ENCODE data around the gene MAGEA2B.
"Not testable (repeated sequence)": the region's sequence is repeated elsewhere in the genome, so short reads cannot be mapped to it uniquely, and the experiment has no call there.

MAGEA2B gene

DNA sequence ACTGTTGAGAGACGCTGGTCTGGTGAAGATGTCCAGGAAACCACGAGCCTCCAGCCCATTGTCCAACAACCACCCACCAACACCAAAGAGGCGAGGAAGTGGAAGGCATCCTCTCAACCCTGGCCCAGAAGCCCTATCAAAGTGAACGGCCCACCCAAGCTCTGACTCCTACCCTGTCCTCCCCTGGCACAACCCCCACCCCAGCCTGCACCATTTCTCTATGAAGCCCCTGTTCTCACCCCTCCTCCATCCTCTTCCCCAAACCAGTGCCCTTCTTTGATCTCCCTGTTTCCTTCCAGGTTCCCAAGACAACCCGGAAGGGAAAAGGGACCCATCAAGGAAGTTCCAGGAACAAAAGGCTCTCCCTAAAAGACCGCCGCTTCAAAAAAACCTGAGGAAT, 45.1 kb downstream of the MAGEA2B start:
- not testable (repeated sequence) for DNase-seq

DNA sequence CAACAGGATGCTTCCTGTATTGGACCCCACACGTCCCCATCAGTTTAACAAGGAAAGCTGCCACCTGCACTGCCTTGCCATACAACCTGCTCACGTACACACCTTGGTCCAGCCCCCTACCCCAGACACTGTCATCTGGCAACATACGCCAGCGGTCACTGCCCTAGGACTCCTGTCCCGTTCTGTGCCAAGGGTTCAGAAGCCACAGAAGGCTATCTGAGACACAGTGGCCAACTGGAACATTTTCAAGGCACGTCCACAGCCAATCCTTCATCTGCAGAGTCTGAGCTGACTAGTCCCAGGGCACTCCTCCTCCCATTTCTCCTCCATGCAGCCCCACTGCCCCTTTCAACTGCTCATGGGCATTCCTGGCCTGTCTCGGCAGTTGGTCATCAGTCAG, 47.2 kb downstream of the MAGEA2B start:
- not testable (repeated sequence) for DNase-seq

DNA sequence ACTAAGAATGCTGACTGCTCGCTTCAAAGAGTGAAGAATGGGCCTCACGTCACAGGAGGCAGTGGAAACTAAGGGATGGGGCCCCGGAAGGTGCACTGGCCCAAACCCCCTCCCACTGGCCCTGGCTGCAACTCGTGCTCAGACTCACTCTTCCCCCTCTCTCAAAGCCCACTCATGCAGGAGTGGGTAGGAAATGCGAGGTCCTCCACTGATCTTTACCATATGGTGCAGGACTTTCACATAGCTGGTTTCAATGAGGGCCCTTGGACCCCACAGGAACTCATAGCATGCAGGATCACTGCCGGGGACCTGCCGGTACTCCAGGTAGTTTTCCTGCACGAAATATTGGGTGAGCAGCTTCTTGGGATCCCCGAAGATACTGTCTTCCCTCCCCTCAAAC, 52.1 kb downstream of the MAGEA2B start:
- DNase-seq = not testable (repeated sequence)

All from KG1 (cell line).